ENCODE measurements around the gene TMTC1.

The TMTC1 gene

GRCh38 chr12:29460082-29460481 is 323.7 kb downstream of the TMTC1 start:
- Histone ChIP-seq H3K9me3 (ENCODE audit: insufficient read depth, low read length) (no peaks in the 10 kb centered on the region), H2AFZ (ENCODE audit: low read depth, low read length) (no peak overlapping the region), H3K4me2 (ENCODE audit: low read length) (no peak overlapping the region), H3K36me3 (replicated peaks; ENCODE audit: low read depth, low read length) (no peaks in the 10 kb centered on the region), H3K4me3 (ENCODE audit: low read length) (no peak overlapping the region), H4K20me1 (ENCODE audit: insufficient read depth, low read length) (no peaks in the 10 kb centered on the region), H3K27me3 (ENCODE audit: low read depth, low read length) (no peaks in the 10 kb centered on the region; the same call in 1 of the 2 replicates), H3K27ac (ENCODE audit: low read length) (no peak overlapping the region), H3K79me2 (ENCODE audit: low read length) (no peaks in the 10 kb centered on the region), H3K4me1 (ENCODE audit: low read length) (no peaks in the 10 kb centered on the region), H3K9ac (ENCODE audit: low read length) (no peak overlapping the region)
- TF ChIP-seq CTCF (IDR thresholded peaks at IDR 0.05; ENCODE audit: low read depth, low read length) (no peak), EZH2phosphoT487 (IDR thresholded peaks at IDR 0.05; ENCODE audit: low read depth) (no peak)

GRCh38 chr12:29455087-29455486 is 328.7 kb downstream of the TMTC1 start:
- TF ChIP-seq CTCF (IDR thresholded peaks at IDR 0.05; ENCODE audit: low read depth, low read length) (no peak), EZH2phosphoT487 (IDR thresholded peaks at IDR 0.05; ENCODE audit: low read depth) (no peak)

GRCh38 chr12:29451888-29452287 is 331.9 kb downstream of the TMTC1 start:
- Histone ChIP-seq H3K79me2 (ENCODE audit: low read length) (no peaks in the 10 kb centered on the region), H3K36me3 (replicated peaks; ENCODE audit: low read depth, low read length) (no peaks in the 10 kb centered on the region), H3K27me3 (ENCODE audit: low read depth, low read length) (peaks cover 8% of the 10 kb centered on the region), H3K27ac (ENCODE audit: low read length) (no peak overlapping the region), H4K20me1 (ENCODE audit: insufficient read depth, low read length) (no peaks in the 10 kb centered on the region), H3K4me3 (ENCODE audit: low read length) (no peak overlapping the region), H3K9me3 (ENCODE audit: insufficient read depth, low read length) (no peaks in the 10 kb centered on the region), H2AFZ (ENCODE audit: low read depth, low read length) (no peak overlapping the region), H3K4me2 (ENCODE audit: low read length) (no peak overlapping the region), H3K9ac (ENCODE audit: low read length) (no peak overlapping the region), H3K4me1 (ENCODE audit: low read length) (peaks cover 6% of the 10 kb centered on the region; the same call in 1 of the 2 replicates)
- TF ChIP-seq EZH2phosphoT487 (IDR thresholded peaks at IDR 0.05; ENCODE audit: low read depth) (no peak), CTCF (IDR thresholded peaks at IDR 0.05; ENCODE audit: low read depth, low read length) (no peak)

More at GRCh38 chr12:29455087-29455486, 328.7 kb downstream of the TMTC1 start:
- Histone ChIP-seq H4K20me1 (ENCODE audit: insufficient read depth, low read length) (no peaks in the 10 kb centered on the region), H2AFZ (ENCODE audit: low read depth, low read length) (no peak overlapping the region), H3K36me3 (replicated peaks; ENCODE audit: low read depth, low read length) (no peaks in the 10 kb centered on the region), H3K9ac (ENCODE audit: low read length) (no peak overlapping the region), H3K4me3 (ENCODE audit: low read length) (no peak overlapping the region), H3K27me3 (ENCODE audit: low read depth, low read length) (peaks cover 8% of the 10 kb centered on the region), H3K9me3 (ENCODE audit: insufficient read depth, low read length) (no peaks in the 10 kb centered on the region), H3K4me1 (ENCODE audit: low read length) (no peaks in the 10 kb centered on the region), H3K79me2 (ENCODE audit: low read length) (no peaks in the 10 kb centered on the region), H3K27ac (ENCODE audit: low read length) (no peak overlapping the region), H3K4me2 (ENCODE audit: low read length) (no peak overlapping the region)

Measured in OCI-LY3 (cell line).